Hepatocyte (in vitro differentiated cells): ENCODE measurements around the gene HTR4. TPM values are rescaled to one million over a fixed set of nuclear protein-coding genes. Genes with fewer than 3 reads are reported as not detected.

Source experiments
- DNase-seq: peaks from one replicate; pipeline ENCODE4 v3.0.0-alpha.2; 2016; ENCODE audit warnings: low spot score
- H2AFZ ChIP-seq: fragments of 200-600 bp; sonication (generic); 2 replicates; pipeline ENCODE4 v1.6.0; 2016; ENCODE audit warnings: antibody characterized with exemption, mild to moderate bottlenecking
- H3K27ac ChIP-seq: fragments of 200-600 bp; sonication (generic); 2 replicates; pipeline ENCODE4 v1.5.1; 2016; ENCODE audit warnings: mild to moderate bottlenecking
- H3K27me3 ChIP-seq: fragments of 200-600 bp; sonication (generic); 2 replicates; pipeline ENCODE4 v1.6.1; 2016
- H3K36me3 ChIP-seq: fragments of 200-600 bp; sonication (generic); replicated peaks from 2 replicates; pipeline ENCODE4 v1.5.1; 2016; ENCODE audit warnings: low read depth; ENCODE audit not compliant: insufficient read depth
- H3K4me1 ChIP-seq: fragments of 200-600 bp; sonication (generic); 2 replicates; pipeline ENCODE4 v1.5.1; 2016; ENCODE audit warnings: mild to moderate bottlenecking, moderate library complexity; ENCODE audit not compliant: insufficient read depth
- H3K4me2 ChIP-seq: fragments of 200-600 bp; sonication (generic); 2 replicates; pipeline ENCODE4 v1.6.0; 2016
- H3K4me3 ChIP-seq: fragments of 200-600 bp; sonication (generic); 2 replicates; pipeline ENCODE4 v1.5.1; 2016; ENCODE audit warnings: mild to moderate bottlenecking
- H3K79me2 ChIP-seq: fragments of 200-600 bp; sonication (generic); 2 replicates; pipeline ENCODE4 v1.6.0; 2017; ENCODE audit warnings: mild to moderate bottlenecking
- H3K9me2 ChIP-seq: fragments of 200-600 bp; sonication (generic); replicated peaks from 2 replicates; pipeline ENCODE4 v1.6.0; 2017; ENCODE audit warnings: mild to moderate bottlenecking; ENCODE audit not compliant: insufficient read depth
- H3K9me3 ChIP-seq: fragments of 200-600 bp; sonication (generic); 2 replicates; pipeline ENCODE4 v1.5.1; 2016; ENCODE audit warnings: low read depth, mild to moderate bottlenecking
- H4K20me1 ChIP-seq: fragments of 200-600 bp; sonication (generic); 2 replicates; pipeline ENCODE4 v1.6.0; 2016; ENCODE audit warnings: mild to moderate bottlenecking; ENCODE audit not compliant: insufficient read depth, poor library complexity, severe bottlenecking
- EZH2 ChIP-seq: fragments of 200-600 bp; sonication (generic); IDR thresholded peaks from 2 replicates; pipeline ENCODE4 v1.6.1; 2016; ENCODE audit warnings: antibody characterized with exemption, mild to moderate bottlenecking, borderline replicate concordance
- EZH2phosphoT487 ChIP-seq: fragments of 200-600 bp; sonication (generic); IDR thresholded peaks from one replicate; pipeline ENCODE4 v1.6.1; 2018; ENCODE audit warnings: antibody characterized with exemption, mild to moderate bottlenecking, low read depth, moderate library complexity; ENCODE audit not compliant: unreplicated experiment, severe bottlenecking
- WGBS: methylation state at CpG from one replicate; pipeline ENCODE4 v1.1.6; 2016; ENCODE audit warnings: low lambda C conversion rate; ENCODE audit errors: missing lambda C conversion rate; 5-methylcytosine and 5-hydroxymethylcytosine counted together
- polyA plus RNA-seq: library from polyadenylated mRNA; unstranded; fragments of >200 nt; fragmentation: Nextera tagmentation; extraction: Ambion mirVana; gene quantifications from 2 replicates; pipeline ENCODE4 v1.2.1, GENCODE V29; 2016
- total RNA-seq: library from RNA; depleted of rRNA; stranded (reverse); fragments of >200 nt; gene quantifications from 2 replicates; pipeline ENCODE4 v1.2.3, GENCODE V29; 2014
- TF ChIP-seq, protein P1 (sequence below): fragments of 200-600 bp; sonication (generic); IDR thresholded peaks from 2 replicates; pipeline ENCODE4 v1.5.1; 2016; ENCODE audit warnings: antibody characterized with exemption, mild to moderate bottlenecking; ENCODE audit not compliant: poor library complexity

Gene HTR4
- total and polyA plus RNA-seq, 2 experiments from 2014 or later = 0.29 to 2.3 TPM

- peak; percentile 56 for DNase-seq
- no peaks in the 10 kb centered on the region for H3K36me3 ChIP-seq
- 33% methylated on average over 7 of the region's 7 CpGs for WGBS
- H3K79me2 ChIP-seq = no peaks in the 10 kb centered on the region
- H2AFZ ChIP-seq = no peak overlapping the region
- peak overlapping the region; percentile 55 for H3K27ac ChIP-seq
- H3K4me2 ChIP-seq = no peak overlapping the region
- TF ChIP-seq EZH2phosphoT487 = no peak
- no peak for TF ChIP-seq EZH2
- TF ChIP-seq, protein P1, sequence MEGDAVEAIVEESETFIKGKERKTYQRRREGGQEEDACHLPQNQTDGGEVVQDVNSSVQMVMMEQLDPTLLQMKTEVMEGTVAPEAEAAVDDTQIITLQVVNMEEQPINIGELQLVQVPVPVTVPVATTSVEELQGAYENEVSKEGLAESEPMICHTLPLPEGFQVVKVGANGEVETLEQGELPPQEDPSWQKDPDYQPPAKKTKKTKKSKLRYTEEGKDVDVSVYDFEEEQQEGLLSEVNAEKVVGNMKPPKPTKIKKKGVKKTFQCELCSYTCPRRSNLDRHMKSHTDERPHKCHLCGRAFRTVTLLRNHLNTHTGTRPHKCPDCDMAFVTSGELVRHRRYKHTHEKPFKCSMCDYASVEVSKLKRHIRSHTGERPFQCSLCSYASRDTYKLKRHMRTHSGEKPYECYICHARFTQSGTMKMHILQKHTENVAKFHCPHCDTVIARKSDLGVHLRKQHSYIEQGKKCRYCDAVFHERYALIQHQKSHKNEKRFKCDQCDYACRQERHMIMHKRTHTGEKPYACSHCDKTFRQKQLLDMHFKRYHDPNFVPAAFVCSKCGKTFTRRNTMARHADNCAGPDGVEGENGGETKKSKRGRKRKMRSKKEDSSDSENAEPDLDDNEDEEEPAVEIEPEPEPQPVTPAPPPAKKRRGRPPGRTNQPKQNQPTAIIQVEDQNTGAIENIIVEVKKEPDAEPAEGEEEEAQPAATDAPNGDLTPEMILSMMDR = no peak
- H3K27me3 ChIP-seq = no peaks in the 10 kb centered on the region
- H3K9me3 ChIP-seq = no peaks in the 10 kb centered on the region
- H3K9me2 ChIP-seq = no peaks in the 10 kb centered on the region
- peaks cover 11% of the 10 kb centered on the region for H3K4me1 ChIP-seq
- H4K20me1 ChIP-seq = no peaks in the 10 kb centered on the region
- H3K4me3 ChIP-seq = no peak overlapping the region
Measured at GRCh38 chr5:148623741-148624140, 30.6 kb downstream of the HTR4 start.

GRCh38 chr5:148623101-148623500 is 31.2 kb downstream of the HTR4 start:
- Histone ChIP-seq H3K36me3 (no peaks in the 10 kb centered on the region), H3K4me2 (no peak overlapping the region), H3K79me2 (no peaks in the 10 kb centered on the region), H4K20me1 (no peaks in the 10 kb centered on the region), H3K9me2 (no peaks in the 10 kb centered on the region), H3K4me3 (no peak overlapping the region), H2AFZ (no peak overlapping the region), H3K4me1 (peaks cover 11% of the 10 kb centered on the region), H3K27me3 (no peaks in the 10 kb centered on the region), H3K9me3 (no peaks in the 10 kb centered on the region), H3K27ac (peak overlapping the region; percentile 55)
- TF ChIP-seq EZH2phosphoT487 (no peak), EZH2 (no peak)
- DNase-seq = no peak
- 38% methylated on average over 2 of the region's 2 CpGs for WGBS

GRCh38 chr5:148620696-148621095 is 33.6 kb downstream of the HTR4 start:
- 30% methylated on average over 2 of the region's 2 CpGs for WGBS
- Histone ChIP-seq H3K4me2 (no peak overlapping the region), H3K36me3 (no peaks in the 10 kb centered on the region), H3K79me2 (no peaks in the 10 kb centered on the region), H3K9me3 (no peaks in the 10 kb centered on the region), H3K27ac (no peak overlapping the region), H3K4me1 (peaks cover 11% of the 10 kb centered on the region), H2AFZ (no peak overlapping the region), H3K4me3 (no peak overlapping the region), H4K20me1 (no peaks in the 10 kb centered on the region), H3K9me2 (no peaks in the 10 kb centered on the region), H3K27me3 (no peaks in the 10 kb centered on the region)
- no peak for DNase-seq
- TF ChIP-seq EZH2phosphoT487 (no peak), EZH2 (no peak)
- TF ChIP-seq, protein P1 = no peak

DNA sequence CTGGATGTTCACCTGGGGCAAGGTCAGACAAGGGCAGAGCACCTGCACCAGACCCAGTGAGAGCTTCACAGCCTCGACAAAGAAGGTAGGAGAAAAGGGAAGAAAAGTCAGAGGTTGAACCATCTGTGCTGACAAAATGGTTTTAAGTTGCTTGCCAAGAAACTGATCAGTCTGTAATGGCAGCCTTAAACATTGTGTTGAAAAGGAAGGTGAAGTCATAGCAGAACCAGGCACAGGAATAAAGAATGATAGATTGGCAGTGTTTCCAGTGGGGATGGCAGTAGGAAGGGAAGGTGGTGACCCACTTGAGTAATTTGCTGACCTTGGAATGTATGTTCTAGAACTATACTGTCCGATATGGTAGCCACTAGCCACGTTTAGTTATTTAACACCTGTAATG is 34.2 kb downstream of the HTR4 start:
- 87% methylated on average over 3 of the region's 3 CpGs for WGBS

More for the DNA sequence above, 34.2 kb downstream of the HTR4 start:
- Histone ChIP-seq H3K4me3 (no peak overlapping the region), H3K4me1 (peaks cover 11% of the 10 kb centered on the region), H4K20me1 (no peaks in the 10 kb centered on the region), H3K36me3 (no peaks in the 10 kb centered on the region), H3K79me2 (no peaks in the 10 kb centered on the region), H3K9me3 (no peaks in the 10 kb centered on the region), H2AFZ (no peak overlapping the region), H3K27me3 (no peaks in the 10 kb centered on the region), H3K4me2 (no peak overlapping the region), H3K9me2 (no peaks in the 10 kb centered on the region), H3K27ac (no peak overlapping the region)
- DNase-seq = no peak
- TF ChIP-seq EZH2phosphoT487 (no peak), EZH2 (no peak)
- TF ChIP-seq, protein P1 = no peak
